ENCODE measurements around the gene ROR1.
"Not testable (repeated sequence)": the region's sequence is repeated elsewhere in the genome, so short reads cannot be mapped to it uniquely, and the experiment has no call there.

ROR1 gene

GRCh38 chr1:63825111-63825510, 51.3 kb downstream of the ROR1 start:
- no peak for DNase-seq (ENCODE audit: low spot score)

GRCh38 chr1:63826246-63826861, 52.5 kb downstream of the ROR1 start:
- not testable (repeated sequence) for DNase-seq (ENCODE audit: low spot score)

DNA sequence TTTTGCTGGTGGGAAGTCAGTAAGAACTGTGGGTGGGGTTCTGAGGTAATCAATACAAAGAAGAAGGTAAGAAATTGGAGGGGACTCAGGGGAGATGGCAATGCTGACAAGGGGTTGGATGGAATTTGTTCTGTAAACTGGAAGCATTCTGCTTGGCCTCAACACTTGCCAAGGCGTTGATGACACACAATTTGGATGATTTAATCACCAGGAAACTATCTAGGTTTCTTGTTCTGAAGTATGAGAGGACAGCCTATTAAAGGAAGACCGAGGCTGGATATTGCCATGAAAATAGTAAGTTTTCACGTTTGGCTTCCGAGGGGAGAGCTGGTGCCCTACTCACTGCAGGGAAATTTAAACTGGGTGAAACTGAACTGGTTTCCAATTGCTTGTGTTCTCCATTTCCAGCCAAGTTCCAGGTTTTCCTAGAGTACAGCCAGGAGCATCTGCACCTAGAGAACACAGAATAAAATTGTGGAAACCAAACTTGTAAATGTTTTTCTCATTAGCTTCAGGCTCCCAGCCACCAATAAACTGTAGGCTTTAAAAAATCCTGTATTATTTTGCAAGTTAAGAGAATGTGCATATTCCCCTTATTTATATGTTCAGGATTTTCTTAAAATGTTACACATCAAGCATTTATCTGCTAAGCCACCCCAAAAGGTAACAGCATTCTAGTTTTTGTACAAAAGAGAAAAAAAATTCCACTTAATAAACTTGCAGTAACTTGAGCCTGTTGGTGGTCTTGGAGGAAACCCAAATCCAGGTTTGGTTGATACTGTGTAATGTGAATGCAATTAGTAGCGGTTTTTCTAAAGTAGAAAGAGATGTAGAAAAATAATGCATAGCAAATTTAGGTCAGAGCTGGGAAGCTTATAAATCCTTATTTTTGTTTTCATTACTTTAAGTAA, 53.8 kb downstream of the ROR1 start:
- no peak for DNase-seq (ENCODE audit: low spot score)

- DNase-seq (ENCODE audit: low spot score), result no peak
Observed at GRCh38 chr1:63828322-63829044, 54.7 kb downstream of the ROR1 start.

- no peak for DNase-seq (ENCODE audit: low spot score)
Observed at GRCh38 chr1:63829349-63830327, 55.8 kb downstream of the ROR1 start.

DNA sequence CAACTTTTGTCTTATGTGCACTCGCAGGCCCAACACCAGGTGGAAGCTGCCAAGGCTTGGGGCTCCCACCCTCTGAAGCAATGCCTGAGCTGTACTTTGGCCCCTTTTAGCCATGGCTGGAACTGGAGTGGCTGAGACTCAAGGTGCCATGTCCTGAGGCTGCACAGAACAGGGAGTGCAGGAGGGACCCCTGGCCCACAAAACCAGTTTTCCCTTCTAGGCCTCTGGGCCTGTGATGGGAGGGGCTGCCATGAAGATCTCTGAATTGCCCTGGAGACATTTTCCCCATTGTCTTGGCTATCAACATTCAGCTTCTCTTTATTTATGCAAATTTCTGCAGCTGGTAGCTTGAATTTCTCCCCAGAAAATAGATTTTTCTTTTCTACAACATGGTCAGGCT, 57.6 kb downstream of the ROR1 start:
- no peak for DNase-seq (ENCODE audit: low spot score)

- no peak for DNase-seq (ENCODE audit: low spot score)
Observed at GRCh38 chr1:63833363-63834119, 59.7 kb downstream of the ROR1 start.

- no peak for DNase-seq (ENCODE audit: low spot score)
Observed at GRCh38 chr1:63835128-63835527, 61.3 kb downstream of the ROR1 start.

- DNase-seq (ENCODE audit: low spot score), result no peak
Observed at GRCh38 chr1:63836374-63836773, 62.6 kb downstream of the ROR1 start.

GRCh38 chr1:63836830-63837229, 63.0 kb downstream of the ROR1 start:
- DNase-seq (ENCODE audit: low spot score), result no peak

- no peak for DNase-seq (ENCODE audit: low spot score)
Observed at GRCh38 chr1:63843010-63843409, 69.2 kb downstream of the ROR1 start.

DNA sequence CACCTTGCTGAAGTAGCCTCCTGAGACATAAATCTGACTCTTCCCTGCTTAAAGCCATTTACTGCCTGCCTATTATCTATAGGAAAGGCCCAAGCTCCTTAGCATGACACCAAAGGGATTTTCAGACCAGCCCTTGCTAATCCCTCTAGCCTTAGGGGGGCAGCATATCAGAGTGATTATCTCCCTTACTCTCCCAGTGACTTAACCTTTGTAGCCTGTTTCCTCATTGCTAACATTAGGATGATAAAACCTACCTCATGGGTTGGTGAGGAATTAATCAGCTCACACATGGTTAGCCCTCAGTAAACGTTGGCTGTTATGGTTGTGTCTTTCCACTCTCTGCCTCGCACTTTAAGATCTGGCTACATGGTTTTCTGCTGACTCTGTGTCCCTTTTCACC, 70.1 kb downstream of the ROR1 start:
- peak; percentile 17 for DNase-seq (ENCODE audit: low spot score)

DNA sequence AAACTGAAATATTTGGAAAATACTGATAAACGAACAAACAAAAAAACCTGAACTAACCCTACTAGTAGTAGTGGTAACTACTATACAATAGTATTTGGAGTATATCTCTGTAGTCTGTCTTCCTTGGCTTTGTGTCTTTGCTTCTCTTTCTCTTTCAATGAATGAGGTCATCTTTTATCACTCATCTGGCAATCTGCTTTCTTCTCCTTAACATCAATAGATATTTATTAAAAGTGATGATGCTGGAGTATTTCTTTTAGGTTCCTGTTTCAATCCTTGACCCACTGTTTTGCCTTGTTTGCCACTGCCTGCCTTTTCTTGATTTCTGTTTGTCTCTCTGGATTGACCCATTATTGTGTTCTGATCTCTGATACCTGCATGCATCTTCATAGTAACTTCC, 71.5 kb downstream of the ROR1 start:
- no peak for DNase-seq (ENCODE audit: low spot score)

- no peak for DNase-seq (ENCODE audit: low spot score)
Observed at GRCh38 chr1:63847308-63847910, 73.6 kb downstream of the ROR1 start.

- DNase-seq (ENCODE audit: low spot score), result no peak
Observed at GRCh38 chr1:63848733-63849132, 74.9 kb downstream of the ROR1 start.

- DNase-seq (ENCODE audit: low spot score), result no peak
Observed at GRCh38 chr1:63849149-63849548, 75.3 kb downstream of the ROR1 start.

GRCh38 chr1:63854091-63854490, 80.3 kb downstream of the ROR1 start:
- no peak for DNase-seq (ENCODE audit: low spot score)

GRCh38 chr1:63855942-63856341, 82.1 kb downstream of the ROR1 start:
- DNase-seq (ENCODE audit: low spot score), result no peak

DNA sequence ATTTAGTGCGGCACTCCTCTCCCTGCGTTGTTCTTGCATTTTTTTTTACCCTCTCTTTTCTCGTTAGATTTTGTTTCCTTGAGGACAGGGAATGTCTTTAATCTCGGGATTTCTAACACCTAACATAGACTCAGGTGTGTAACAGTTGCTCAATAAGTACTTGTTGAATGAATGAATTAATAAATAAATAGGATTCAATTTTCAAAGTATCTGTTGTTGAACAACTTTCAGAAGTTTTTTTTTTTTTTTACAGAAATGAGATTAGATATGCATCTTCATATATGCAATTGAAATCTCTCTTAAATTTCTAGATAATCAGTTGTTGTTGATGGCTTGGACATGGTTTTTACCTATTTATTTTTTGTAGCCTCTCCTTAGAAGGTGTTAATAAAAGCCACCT, 83.1 kb downstream of the ROR1 start:
- DNase-seq (ENCODE audit: low spot score), result no peak

GRCh38 chr1:63857478-63857877, 83.7 kb downstream of the ROR1 start:
- no peak for DNase-seq (ENCODE audit: low spot score)

DNA sequence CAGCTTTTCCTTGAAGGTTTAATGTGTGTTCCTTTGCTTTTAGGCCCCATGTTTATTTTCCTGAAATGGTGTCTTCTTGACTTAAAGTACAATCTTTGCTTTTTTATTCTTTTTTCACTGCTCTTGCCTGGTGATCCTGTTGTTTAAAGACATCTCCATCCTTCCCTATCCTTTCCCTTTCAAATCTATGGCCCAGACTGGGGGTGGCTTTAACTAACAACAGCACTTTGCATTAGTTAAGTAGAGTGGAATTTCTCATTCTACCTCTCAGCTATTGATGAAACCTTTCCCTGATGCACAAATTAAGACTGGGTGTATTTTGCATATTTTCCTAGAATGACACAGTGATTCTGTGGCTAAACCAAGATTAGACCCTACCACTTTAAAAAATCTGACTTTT, 84.3 kb downstream of the ROR1 start:
- no peak for DNase-seq (ENCODE audit: low spot score)

All from HuH-7 (cell line).